ENCODE measurements around the gene TMEM256. TPM values are rescaled to one million over a fixed set of nuclear protein-coding genes. Genes with fewer than 3 reads are reported as not detected.

TMEM256 gene
- total RNA-seq, 1 donor from 2014 or later, result 69.0 TPM

DNA sequence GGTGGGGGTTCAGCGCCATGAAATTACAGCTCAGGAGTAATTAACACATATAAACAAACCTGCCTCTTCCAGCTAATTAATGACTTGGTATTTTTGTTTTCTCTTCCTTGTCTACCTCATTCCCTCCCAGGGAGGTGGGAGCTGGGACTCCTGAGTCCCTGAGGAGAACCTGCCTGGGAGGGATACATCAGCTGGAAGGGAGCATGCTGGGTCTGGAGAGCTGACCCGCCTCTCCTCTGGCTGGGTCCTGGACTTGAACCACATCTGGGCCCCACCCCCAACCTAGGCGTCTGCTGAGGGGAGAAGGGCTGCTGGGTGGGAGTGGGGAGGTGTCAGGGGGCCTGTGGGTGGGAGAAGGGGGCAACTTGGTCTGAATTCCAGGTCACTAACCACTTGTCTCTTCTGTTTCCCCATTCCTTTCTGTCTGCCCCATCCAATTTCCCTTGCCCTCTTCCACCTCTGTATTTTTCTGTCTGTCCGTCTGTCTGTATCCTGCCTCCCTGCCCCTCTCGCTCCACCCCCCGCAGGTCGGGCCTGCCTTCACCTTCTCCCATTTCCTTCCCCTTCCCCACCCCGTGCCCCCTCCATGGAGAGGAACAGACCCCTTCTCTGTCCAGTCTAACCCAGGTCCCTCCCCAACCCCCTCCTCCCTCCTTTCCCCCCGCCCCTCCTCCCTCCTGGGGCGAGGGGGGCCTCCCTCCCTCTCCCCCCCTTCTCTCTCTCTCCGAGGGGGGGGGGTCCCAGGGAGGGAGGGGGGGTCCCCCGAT lies 3.8 kb upstream of the TMEM256 start, which contains the start of gene NLGN2:
Gene NLGN2, plus strand, starts transcription at position 361 of the 767 bp plus-strand sequence. CDS start 411 bp downstream, outside the sequence.
- DNase-seq, result no peak

DNA sequence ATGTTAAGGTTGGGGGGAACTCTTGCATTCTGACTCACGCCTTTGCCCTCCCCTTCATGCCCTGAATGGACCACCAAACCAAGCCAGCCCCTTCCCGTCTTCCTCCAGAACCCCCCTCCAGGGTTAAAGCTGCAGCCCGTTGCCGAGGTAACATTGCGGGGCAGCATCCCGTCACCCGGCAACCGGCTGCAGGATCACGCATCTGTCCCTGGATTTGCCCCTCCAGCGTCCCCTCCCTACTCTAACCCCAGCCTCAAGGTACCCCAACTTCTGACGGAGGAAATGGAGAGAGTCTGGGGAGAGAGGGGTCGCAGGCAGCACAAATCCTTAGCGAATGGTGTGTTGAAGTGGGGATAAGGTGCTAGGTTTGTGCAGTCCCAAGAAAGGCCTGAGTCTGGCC lies 3.2 kb upstream of the TMEM256 start:
- no peak for DNase-seq

DNA sequence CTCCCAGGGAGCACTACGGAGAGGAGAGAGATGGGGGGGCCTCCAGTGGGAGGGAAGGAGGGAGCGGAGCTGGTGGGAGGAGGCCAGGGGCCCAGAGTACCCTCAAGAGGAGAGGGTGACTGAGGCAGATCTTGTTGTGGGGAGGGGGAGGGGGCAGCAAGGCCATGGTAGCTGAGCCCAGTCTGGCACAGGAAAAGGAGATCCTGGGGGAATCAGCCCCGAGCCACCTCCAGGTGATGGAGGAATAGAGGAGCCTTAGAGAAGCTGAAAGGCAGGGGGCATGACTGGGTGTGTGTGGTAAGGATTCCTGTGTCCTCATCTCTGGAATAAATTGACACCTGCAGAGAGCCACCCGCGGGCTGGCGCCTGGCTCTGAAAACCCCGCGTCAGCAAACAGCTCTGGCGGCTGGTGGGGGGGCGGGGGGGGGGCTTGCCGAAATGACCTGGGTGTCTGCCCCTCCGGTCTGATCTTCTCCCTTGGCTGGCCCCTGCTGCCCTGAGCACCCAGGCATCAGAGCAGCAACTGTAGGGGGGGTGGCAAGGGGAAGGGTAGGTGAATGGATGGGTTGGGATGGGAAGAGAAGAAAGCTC lies 2.4 kb upstream of the TMEM256 start:
- DNase-seq, result no peak

DNA sequence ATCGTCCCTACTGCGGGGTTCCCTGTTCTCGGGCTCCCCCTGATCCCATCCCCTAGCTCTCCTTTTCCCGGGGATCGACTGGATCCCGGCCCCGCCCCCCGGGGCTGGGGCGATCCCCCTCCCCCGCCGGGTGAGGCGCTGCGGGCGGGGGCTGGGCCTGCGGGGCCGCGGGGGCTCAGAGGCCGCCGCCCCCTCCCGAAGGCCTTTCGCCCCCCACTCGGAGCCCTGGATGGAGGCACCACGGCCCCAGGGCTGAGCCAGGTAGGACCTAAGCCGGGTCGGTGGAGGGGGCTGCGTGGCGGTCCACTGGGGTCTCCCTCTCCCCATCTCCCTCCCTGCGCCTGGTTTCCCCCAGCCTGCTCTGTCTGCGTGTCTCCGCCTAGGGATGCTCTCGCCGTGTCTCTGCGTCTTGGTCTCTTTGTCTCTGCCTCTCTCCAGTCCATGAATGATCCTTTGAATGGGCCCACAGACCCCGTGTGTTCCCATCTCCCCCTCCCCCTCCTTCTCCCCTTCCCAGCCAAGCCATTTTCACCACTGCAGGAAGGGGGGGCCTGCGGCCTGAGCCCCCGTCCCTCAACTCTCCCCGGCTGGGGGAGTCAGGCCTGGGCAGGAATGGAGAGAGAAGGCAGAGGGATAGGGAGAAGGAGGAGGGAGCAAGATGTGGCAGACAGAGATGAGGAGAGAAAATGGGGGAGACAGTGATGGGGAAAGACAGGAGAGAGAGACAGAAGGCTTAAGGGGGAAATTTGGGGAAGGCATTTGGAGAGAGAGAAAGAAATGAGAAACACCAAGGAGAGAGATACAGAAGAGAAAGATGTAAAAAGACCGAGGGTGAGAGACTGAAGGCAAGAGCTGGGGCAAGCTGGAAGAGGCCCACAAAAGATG lies 1.7 kb upstream of the TMEM256 start:
- DNase-seq, result peak; percentile 42

DNA sequence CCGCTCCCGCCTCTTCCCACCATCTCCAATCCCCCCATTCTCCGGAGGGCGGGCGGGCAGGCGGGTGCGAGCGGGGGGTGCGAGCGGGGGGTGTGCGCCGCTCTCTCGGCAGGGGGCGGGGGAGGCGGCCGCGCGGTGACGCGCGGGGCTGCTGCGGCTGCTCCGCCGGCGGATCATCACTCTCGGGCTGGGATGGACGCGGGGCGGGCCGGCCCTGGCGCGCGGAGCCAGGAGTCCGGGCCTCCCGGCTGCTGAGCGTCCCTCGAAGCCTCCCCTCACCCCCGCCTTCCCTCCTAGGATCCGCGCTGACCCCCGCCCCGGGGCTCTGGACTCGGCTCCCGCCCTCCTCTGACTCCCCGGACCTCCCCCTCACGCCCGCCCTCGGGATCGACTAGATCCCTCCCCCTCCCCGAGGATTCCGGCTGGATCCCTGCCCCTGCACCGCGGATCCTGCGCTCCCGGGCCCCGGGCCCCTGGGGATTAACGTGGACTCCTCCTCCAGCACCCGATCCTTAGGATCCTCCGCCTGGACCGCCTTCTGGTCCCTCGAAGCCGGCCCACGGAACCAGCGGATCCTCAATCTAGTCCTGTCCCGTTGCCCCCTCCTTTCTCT lies 946 bp upstream of the TMEM256 start:
- no peak for DNase-seq

DNA sequence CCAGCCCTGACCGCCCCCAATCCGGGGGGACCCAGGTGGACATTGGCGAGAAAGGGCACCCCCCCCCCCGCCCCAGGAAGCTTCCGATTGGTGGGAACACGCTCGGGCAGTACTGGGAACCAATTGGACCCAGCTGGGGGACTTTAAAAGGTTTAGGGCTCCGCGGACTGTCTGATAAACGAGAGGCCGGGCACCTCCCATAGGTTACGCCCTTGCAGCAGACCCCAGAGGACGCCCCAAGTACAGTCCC lies 245 bp downstream of the TMEM256 start:
- no peak for DNase-seq

DNA sequence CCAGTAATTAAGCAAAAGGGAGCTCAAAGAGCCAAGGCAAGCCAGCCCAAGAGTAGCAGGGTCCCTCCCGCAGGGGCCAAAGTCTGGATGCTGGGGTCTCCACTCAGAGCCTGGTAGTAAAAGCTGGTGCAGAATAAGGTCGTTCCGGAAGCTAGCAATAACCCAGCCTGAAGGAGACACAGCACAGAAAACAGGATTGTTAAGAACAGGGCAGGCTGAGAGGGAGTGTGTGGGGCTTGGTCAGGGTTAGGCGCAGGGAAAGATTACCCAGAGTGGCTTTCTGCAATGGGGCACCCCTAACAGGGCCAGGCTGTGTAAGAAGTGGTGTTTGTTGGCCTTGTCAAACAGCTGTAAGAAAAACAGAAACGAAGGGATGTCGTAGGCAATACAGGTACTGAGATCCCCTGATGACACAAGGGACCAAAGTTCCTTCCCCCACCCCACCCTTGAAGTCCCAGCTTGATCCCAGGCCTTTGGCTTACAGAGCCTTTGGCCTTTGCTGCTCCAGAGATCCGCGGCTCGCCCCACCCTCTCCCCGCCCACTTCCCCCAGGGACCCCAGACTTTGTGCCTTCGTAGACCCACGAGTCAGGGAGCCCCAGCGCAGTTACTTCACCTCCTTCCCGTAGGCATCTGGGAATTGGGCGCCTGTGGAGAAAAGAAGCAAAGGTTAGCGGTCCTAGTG lies 712 bp downstream of the TMEM256 start:
- DNase-seq, result peak; percentile 66

DNA sequence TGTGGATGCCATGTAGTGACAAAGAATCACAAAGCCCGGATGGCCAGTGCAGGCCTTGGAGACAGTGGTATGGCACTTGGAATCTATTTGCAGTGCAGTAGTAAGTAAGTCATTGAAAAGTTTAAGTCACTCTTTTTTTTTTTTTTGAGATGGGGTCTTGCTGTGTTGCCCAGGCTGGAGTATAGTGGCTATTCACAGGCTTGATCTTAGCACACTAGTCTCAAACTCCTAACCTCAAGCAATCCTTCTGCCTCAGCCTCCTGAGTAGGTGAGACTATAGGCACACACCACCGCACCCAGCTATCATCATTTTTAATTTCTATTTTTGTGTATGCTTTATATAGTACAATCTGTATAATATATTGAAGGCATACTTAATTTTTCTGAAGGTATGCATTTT lies 5.3 kb downstream of the TMEM256 start:
- no peak for DNase-seq

DNA sequence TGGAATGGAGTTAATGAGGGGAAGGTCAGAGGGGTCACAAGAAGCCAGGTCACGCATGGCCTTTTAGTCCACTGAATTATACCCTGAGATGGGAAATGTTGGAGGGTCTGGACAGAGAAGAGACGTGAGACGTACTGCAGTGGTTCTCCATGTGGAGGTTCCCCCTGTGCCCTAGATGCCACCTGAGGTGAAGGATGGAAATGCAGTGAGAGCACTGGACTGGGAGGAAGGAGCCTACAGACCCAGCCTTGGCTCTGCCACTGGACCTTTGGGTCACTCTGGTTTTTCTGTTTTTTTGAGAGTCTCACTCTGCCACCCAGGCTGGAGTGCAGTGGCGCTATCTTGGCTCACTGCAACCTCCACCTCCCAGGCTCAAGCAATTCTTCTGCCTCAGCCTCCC lies 7.8 kb downstream of the TMEM256 start:
- DNase-seq, result no peak

DNA sequence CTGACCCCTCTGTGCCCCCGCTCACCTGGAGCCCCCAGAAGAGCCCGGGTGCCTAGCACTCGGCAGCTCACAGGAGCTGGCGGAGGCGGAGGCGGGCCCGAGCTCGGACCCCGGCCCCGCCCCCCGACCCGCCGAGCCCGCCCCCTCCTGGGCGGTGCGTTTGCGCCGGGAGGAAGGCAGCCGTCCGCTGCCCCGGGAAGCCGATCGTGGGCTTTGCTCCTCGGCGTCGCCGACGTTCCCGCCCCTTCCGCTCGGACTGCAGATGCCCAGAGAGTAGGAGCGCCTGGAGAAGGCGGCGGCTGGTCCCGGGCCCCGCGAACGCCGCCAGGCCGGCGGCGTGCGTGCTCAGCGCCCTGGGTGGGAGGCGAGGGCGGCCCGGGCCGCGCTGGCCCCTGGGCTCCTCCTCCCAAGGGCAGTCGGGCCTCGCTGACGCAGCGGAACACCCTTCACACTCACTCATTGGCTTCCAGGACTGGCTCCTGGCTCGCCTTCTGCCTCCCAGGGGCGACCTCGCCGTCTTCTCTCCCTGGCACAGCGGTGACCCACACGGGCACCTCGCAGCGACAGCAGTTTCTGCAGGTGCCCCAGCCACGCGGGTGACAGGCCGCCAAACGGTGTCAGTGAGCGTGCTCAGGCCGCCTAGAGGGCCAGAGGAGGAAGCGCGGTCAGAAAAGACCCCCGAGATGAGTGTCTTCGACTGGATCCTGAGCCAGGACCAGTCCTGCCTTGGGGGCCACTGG lies 9.3 kb downstream of the TMEM256 start, which contains the start of gene PLSCR3:
Gene PLSCR3, minus strand, starts transcription at position 74 of the 740 bp plus-strand sequence. CDS start 415 bp downstream, outside the sequence.
- peak; percentile 91 for DNase-seq

DNA sequence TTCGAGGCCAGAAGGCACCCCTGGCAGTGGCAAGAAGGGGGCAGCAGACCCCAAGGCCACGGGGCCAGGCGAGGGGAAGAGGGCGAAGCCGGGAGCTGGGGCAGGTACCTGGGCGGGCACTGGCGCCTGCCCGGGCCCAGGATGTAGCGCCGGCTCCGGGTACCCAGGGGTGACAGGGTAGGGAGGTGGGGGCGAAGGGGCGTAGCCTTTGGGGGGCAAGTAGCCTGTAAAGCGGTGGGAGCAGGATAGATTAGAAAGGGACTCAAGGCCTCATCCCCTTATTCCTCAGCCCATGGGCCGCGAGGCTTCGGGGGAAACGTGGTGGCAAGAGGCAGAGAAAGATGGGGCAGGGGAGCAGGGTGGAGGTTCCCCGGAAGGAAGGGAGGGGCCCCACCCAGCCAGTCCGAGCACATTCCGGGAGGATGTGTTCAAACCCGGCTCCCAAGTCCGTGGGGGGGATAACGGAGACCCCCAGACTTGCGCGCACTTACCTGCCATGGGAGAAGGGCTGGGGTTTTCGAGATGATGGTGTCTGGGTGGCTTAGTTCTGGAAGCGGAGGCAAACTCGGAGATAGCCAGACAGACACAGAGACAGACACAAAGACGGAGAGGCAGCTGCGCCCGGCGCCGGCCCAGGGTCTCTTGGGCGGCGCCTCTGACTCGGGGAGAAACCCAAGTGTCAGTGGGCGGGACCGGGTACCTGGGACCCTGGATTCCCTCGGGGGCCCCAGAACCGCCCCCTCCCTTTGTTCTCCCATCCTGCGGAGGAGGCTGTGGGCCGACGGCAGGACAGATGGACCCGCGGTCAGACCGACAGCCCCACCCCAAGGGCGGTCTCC lies 10.1 kb downstream of the TMEM256 start:
- peak; percentile 43 for DNase-seq

DNA sequence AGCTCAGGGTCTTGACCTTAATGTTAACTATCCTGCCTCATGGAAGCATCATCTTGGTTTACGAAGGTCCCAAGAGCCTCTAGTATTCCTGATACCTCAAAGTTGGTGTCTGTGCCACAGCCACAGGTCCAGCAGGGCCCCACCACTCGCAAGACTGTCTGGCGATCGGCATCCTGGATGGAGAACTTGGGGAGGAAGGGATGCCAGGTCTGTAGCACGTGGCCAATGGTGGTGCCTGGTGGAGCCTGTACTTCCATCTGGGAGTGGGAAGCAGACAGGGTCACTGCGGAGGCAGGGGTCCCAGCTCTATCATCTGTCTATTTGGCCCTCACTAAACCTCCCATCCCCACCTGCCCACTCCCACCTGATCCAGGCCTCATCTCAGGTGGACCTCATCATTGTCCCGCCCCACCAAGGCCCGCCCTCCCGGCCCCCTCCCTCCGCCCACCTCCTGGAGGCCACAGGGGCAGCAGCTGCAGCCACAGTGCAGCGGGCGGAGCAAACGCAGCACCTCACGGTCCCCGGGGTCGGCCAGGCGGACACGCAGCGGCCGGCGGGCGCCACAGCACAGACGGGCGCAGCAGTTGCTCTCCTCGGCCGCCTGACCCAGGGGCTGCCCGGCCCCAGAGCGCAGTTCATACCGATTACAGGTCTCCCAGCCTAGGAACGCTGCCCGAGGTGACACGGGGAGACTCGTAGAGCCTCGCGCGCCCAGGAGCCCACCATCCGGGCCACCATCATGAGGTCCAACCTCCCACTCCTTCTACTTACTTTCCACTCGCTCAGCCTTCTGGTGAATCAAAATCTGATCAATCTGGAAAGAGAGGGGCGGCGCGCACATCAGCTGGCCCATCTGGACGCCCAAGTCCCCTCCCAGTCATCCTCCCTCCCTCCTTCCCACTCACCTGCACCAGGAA lies 10.9 kb downstream of the TMEM256 start:
- DNase-seq, result no peak

DNA sequence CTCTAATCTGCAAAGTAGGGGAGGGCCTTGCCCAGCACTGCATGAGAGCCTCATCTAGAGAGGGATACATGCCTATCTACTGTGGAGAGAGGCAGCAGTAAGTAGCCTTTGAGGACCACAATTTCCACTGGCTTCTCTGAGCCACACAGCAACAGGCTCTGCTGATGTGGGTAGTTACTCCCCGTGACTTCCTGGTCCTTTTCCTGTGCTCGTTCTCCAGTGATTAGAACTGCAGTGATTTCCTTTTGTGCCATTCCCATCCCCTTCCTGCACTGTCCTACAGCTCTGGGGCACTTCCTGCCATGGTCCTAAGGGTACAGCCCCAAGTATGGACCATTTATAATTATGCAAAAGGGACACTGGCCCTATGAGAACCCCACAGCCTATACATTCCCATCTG lies 12.6 kb downstream of the TMEM256 start:
- DNase-seq, result no peak

DNA sequence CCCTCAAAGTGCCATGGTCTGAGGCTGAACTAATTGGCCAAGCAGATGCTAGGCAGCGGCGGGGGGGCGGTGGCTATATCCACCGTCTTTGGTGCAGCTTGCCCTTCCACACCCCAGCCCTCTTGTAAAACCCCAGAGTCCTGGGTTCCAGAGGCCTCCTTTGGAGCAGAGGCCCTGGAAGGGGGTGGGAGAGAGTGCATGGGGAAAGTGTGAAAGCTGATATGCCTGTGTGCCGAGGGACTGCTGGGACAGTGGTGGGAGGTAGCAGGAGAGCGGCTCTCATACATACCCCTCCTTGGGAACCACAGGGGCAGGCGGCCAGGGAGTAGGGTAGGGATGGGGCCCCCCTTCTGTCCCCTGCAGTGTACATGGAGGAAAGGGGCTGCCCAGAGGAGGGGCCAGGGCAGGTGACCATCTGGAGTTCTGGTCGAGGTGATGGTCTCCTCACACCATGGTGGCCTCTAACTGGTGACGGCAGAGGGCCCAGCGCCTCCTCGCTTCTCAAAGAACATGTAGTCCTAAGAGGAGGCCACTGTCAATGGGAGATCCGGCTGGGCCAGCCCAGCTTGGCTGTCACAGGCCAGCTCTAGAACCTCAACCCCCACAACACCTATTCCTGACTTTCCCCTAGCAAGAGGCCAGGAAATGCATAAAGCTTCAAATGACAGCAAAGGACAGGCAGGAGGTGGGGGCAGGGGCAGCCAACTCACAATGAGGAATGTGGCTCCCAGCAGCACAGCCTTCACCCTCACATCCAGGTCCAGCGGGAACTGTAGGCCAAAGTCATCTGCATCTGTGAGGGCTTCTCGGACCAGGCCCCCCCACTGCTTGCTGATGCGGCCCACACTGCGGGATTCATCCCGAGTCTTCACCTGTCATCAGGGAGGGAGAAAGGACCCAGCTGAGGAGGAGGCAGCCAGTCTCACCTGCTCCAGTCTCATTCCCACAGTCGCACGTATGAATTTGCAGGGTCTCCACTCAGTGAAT lies 13.7 kb downstream of the TMEM256 start:
- DNase-seq, result no peak

DNA sequence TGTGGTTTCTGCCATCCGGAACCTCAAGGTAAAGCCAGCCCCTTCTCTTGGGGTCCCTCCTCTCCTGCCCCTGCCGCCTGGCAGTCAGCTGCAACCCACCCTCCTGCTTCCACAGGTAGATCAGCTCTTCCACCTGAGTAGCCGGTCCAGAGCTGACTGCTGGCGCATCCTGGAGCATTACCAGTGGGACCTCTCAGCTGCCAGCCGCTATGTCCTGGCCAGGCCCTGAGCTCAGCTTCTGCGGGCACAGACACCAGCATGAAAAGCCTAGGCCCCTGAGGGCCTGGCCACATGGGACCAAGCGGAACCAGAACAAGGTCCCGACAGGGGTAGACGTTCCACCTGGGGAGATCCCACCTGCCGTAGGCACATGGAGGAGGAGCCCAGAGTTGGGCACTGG lies 15.0 kb downstream of the TMEM256 start:
- no peak for DNase-seq

DNA sequence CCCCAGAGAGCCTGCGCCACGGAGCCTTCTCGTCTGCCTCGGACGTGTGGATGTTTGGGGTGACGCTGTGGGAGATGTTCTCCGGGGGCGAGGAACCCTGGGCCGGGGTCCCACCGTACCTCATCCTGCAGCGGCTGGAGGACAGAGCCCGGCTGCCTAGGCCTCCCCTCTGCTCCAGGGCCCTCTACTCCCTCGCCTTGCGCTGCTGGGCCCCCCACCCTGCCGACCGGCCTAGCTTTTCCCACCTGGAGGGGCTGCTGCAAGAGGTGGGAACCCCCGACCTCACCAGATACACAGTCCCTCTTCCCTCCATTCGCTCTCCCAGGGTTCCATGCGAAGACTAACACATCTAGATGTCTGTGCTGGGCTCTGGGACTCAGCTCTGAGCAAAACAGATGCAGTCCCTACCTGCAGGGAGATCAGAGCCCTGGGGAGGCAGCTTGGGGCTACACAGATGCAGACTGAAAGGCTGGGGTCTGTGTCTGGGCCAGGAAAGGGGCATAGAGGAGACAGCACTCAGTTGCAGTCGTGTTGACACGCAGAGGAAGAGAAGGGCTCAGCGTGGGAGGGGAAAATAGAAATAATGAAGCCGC lies 19.3 kb downstream of the TMEM256 start:
- DNase-seq, result no peak

DNA sequence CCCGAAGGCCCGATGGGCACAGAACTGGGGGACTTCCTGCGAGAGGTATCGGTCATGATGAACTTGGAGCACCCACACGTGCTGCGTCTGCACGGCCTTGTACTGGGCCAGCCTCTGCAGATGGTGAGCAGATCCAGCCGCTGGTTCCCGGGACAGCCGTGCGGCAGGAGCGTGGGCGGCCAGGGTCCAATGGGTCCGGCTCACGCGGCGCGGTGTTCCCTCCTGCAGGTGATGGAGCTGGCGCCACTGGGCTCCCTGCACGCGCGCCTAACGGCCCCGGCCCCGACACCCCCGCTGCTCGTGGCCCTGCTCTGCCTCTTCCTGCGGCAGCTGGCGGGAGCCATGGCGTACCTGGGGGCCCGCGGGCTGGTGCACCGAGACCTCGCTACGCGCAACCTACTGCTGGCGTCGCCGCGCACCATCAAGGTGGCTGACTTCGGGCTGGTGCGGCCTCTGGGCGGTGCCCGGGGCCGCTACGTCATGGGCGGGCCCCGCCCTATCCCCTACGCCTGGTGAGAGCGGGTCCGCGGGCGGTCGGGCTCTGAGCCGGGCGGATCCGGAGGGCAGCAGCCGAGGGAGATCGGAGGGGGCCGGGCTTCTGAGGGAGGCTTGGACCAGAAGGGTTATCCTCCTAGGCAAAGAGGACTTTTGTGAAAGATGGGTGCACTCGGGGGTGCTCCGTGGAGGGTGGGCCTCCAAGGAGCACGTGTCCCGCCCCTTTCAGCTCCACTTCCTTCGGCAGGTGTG lies 20.0 kb downstream of the TMEM256 start:
- DNase-seq, result peak; percentile 71
